GM19193 (cell line): ENCODE data around the gene SRMS.

Source experiments
- POLR2A ChIP-seq: IDR thresholded peaks from 4 replicates; pipeline ENCODE4 v1.6.1; 2011; ENCODE audit not compliant: insufficient read depth, insufficient read length; ENCODE audit errors: extremely low read depth

The SRMS gene

GRCh38 chr20:63500902-63501817 lies 46.4 kb downstream of the SRMS start:
- no peak for TF ChIP-seq POLR2A

GRCh38 chr20:63500151-63500901 lies 47.2 kb downstream of the SRMS start:
- no peak for TF ChIP-seq POLR2A

GRCh38 chr20:63499338-63499969 lies 48.1 kb downstream of the SRMS start:
- no peak for TF ChIP-seq POLR2A

GRCh38 chr20:63498960-63499337 lies 48.6 kb downstream of the SRMS start, which contains the start of gene EEF1A2:
Gene EEF1A2, minus strand, starts transcription at chr20:63499083. Its CDS starts 1,320 bp downstream, at chr20:63497763.
- TF ChIP-seq POLR2A: no peak

GRCh38 chr20:63497946-63498935 lies 49.3 kb downstream of the SRMS start:
- TF ChIP-seq POLR2A: no peak

- TF ChIP-seq POLR2A: no peak
These were observed 50.2 kb downstream of the SRMS start for GRCh38 chr20:63497138-63497945.

- no peak for TF ChIP-seq POLR2A
These were observed 50.9 kb downstream of the SRMS start for GRCh38 chr20:63496596-63497120.

GRCh38 chr20:63495741-63496595 lies 51.6 kb downstream of the SRMS start:
- no peak for TF ChIP-seq POLR2A

GRCh38 chr20:63495167-63495720 lies 52.3 kb downstream of the SRMS start:
- no peak for TF ChIP-seq POLR2A

GRCh38 chr20:63494420-63495166 lies 53.0 kb downstream of the SRMS start:
- TF ChIP-seq POLR2A: no peak

GRCh38 chr20:63494084-63494419 lies 53.5 kb downstream of the SRMS start:
- no peak for TF ChIP-seq POLR2A
